Measurements from ENCODE around the gene EFEMP1.

Gene EFEMP1

DNA sequence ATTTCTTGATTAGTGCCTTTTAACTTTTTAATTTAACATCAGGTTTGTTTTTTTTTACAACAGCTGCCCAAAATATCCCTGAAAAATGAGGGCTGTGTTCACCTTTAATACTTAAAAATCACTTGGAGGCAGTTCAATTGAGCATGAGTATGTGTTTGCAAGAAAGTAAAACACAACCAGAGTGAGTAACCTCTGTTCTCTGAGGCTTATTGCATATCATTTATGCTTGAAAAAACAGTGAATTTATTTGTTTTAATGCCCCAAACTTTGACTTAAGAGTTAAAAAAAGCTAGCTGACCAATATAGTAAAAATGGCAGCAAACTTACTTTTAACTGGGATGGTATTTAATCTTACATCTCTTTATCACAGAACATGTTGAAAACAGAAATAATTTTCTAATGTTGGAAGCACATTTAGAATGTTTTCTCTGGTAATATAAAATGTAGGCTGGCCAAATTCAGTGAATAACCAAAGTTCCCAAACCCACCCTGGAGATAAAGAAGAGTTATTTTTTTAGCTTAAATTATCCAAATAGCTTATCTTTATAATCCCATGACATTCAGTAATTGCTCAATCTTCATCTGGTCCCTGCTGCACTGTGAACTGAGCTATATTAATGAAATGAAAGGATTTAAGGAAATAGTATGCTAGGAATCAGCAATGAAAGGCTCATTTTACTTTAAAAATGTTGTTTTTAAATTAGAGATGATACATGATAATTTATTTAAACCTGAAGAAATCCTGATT lies 24.8 kb upstream of the EFEMP1 start:
- Histone ChIP-seq H3K9me3 (no peaks in the 10 kb centered on the region), H3K36me3 (no peaks in the 10 kb centered on the region), H3K27me3 (no peaks in the 10 kb centered on the region), H3K27ac (no peak overlapping the region), H3K4me3 (ENCODE audit: low read depth in 1 of 2, low read length in 1 of 2) (no peak overlapping the region), H3K4me1 (ENCODE audit: control insufficient read depth in 1 of 2, insufficient read depth in 1 of 2, low read depth in 1 of 2, low read length in 1 of 2) (no peaks in the 10 kb centered on the region)
- TF ChIP-seq CTCF (IDR thresholded peaks at IDR 0.05): no peak

- no peaks in the 10 kb centered on the region for H3K4me1 ChIP-seq (ENCODE audit: control insufficient read depth in 1 of 2, insufficient read depth in 1 of 2, low read depth in 1 of 2, low read length in 1 of 2)
- no peak for TF ChIP-seq CTCF (IDR thresholded peaks at IDR 0.05)
- H3K27ac ChIP-seq: no peak overlapping the region
- H3K27me3 ChIP-seq: no peaks in the 10 kb centered on the region
- no peak overlapping the region for H3K4me3 ChIP-seq (ENCODE audit: low read depth in 1 of 2, low read length in 1 of 2)
- H3K9me3 ChIP-seq: no peaks in the 10 kb centered on the region
- H3K36me3 ChIP-seq: no peaks in the 10 kb centered on the region
Measured at GRCh38 chr2:55947752-55948151, 24.2 kb upstream of the EFEMP1 start.

- no peaks in the 10 kb centered on the region for H3K27me3 ChIP-seq
- TF ChIP-seq CTCF (IDR thresholded peaks at IDR 0.05): no peak
- no peaks in the 10 kb centered on the region for H3K4me1 ChIP-seq (ENCODE audit: control insufficient read depth in 1 of 2, insufficient read depth in 1 of 2, low read depth in 1 of 2, low read length in 1 of 2)
- H3K27ac ChIP-seq: no peak overlapping the region
- H3K4me3 ChIP-seq (ENCODE audit: low read depth in 1 of 2, low read length in 1 of 2): no peak overlapping the region
- no peaks in the 10 kb centered on the region for H3K9me3 ChIP-seq
- H3K36me3 ChIP-seq: no peaks in the 10 kb centered on the region
Measured at GRCh38 chr2:55946793-55947192, 23.2 kb upstream of the EFEMP1 start.

DNA sequence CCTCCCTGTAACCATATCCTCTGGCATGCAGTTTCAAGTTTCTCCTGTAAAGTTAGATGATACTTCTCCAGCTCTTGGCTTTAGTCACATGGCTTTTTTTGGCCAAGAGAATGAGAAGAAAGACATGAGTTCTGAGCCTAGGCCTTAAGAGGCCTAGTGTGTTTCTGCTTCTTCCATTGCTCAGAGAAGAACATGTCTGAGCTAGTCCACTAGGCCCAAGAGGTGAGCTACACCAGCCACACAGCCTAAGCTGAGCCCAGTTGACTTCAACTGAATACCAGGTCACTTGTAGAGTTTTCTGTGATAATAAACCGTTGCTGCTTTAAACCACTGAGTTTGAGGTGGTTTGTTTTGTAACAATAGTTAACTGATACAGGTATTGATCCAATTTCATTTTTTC lies 19.9 kb upstream of the EFEMP1 start:
- Histone ChIP-seq H3K9me3 (no peaks in the 10 kb centered on the region), H3K27ac (no peak overlapping the region), H3K36me3 (no peaks in the 10 kb centered on the region), H3K4me3 (ENCODE audit: low read depth in 1 of 2, low read length in 1 of 2) (no peak overlapping the region), H3K27me3 (no peaks in the 10 kb centered on the region), H3K4me1 (ENCODE audit: control insufficient read depth in 1 of 2, insufficient read depth in 1 of 2, low read depth in 1 of 2, low read length in 1 of 2) (no peaks in the 10 kb centered on the region)
- TF ChIP-seq CTCF (IDR thresholded peaks at IDR 0.05): no peak

DNA sequence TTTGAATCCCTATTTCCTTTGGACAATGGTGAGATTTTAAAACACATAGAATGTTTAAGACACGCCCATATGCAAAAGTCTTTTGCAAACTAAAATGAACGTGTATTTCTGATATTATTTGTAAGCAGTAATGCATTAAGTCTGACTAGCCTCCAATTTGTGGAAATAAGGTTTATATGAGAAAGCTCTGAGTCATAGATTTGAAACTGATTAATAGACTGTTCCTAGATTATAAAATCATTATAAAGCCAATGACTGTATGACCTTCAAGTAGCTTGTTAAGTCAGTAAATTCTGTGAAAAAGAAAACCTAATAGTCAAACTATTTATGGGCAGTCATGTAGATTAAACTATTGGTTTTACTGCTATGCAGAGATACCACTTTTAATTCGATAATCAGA lies 12.8 kb upstream of the EFEMP1 start:
- Histone ChIP-seq H3K4me3 (ENCODE audit: low read depth in 1 of 2, low read length in 1 of 2) (no peak overlapping the region), H3K4me1 (ENCODE audit: control insufficient read depth in 1 of 2, insufficient read depth in 1 of 2, low read depth in 1 of 2, low read length in 1 of 2) (no peaks in the 10 kb centered on the region), H3K27me3 (no peaks in the 10 kb centered on the region), H3K9me3 (no peaks in the 10 kb centered on the region), H3K36me3 (no peaks in the 10 kb centered on the region), H3K27ac (no peak overlapping the region)
- no peak for TF ChIP-seq CTCF (IDR thresholded peaks at IDR 0.05)
